ENCODE measurements around the gene SLC24A3.

The SLC24A3 gene

GRCh38 chr20:19269737-19270340 is 57.4 kb downstream of the SLC24A3 start:
- no peak for DNase-seq (ENCODE audit: low read depth in 1 of 2, low spot score in 1 of 2)

GRCh38 chr20:19271879-19272651 is 59.6 kb downstream of the SLC24A3 start:
- no peak for DNase-seq (ENCODE audit: low read depth in 1 of 2, low spot score in 1 of 2)

- no peak for DNase-seq (ENCODE audit: low read depth in 1 of 2, low spot score in 1 of 2)
Measured at GRCh38 chr20:19272976-19273654, 60.7 kb downstream of the SLC24A3 start.

GRCh38 chr20:19274001-19274400 is 61.6 kb downstream of the SLC24A3 start:
- DNase-seq (ENCODE audit: low read depth in 1 of 2, low spot score in 1 of 2) = no peak

- DNase-seq (ENCODE audit: low read depth in 1 of 2, low spot score in 1 of 2) = no peak
Measured at GRCh38 chr20:19274412-19275015, 62.1 kb downstream of the SLC24A3 start.

GRCh38 chr20:19275038-19275629 is 62.7 kb downstream of the SLC24A3 start:
- no peak for DNase-seq (ENCODE audit: low read depth in 1 of 2, low spot score in 1 of 2)

GRCh38 chr20:19275630-19276071 is 63.2 kb downstream of the SLC24A3 start:
- DNase-seq (ENCODE audit: low read depth in 1 of 2, low spot score in 1 of 2) = no peak

GRCh38 chr20:19277381-19277780 is 64.9 kb downstream of the SLC24A3 start:
- no peak for DNase-seq (ENCODE audit: low read depth in 1 of 2, low spot score in 1 of 2)

- DNase-seq (ENCODE audit: low read depth in 1 of 2, low spot score in 1 of 2) = no peak
Measured at GRCh38 chr20:19283490-19284025, 71.1 kb downstream of the SLC24A3 start.

GRCh38 chr20:19284400-19285178 is 72.1 kb downstream of the SLC24A3 start:
- no peak for DNase-seq (ENCODE audit: low read depth in 1 of 2, low spot score in 1 of 2)

- no peak for DNase-seq (ENCODE audit: low read depth in 1 of 2, low spot score in 1 of 2)
Measured at GRCh38 chr20:19285436-19285835, 73.0 kb downstream of the SLC24A3 start.

- no peak for DNase-seq (ENCODE audit: low read depth in 1 of 2, low spot score in 1 of 2)
Measured at GRCh38 chr20:19288061-19288460, 75.6 kb downstream of the SLC24A3 start.

- no peak for DNase-seq (ENCODE audit: low read depth in 1 of 2, low spot score in 1 of 2)
Measured at GRCh38 chr20:19288636-19289035, 76.2 kb downstream of the SLC24A3 start.

- no peak for DNase-seq (ENCODE audit: low read depth in 1 of 2, low spot score in 1 of 2)
Measured at GRCh38 chr20:19289451-19289850, 77.0 kb downstream of the SLC24A3 start.

- no peak for DNase-seq (ENCODE audit: low read depth in 1 of 2, low spot score in 1 of 2)
Measured at GRCh38 chr20:19291024-19291817, 78.8 kb downstream of the SLC24A3 start.

- DNase-seq (ENCODE audit: low read depth in 1 of 2, low spot score in 1 of 2) = no peak
Measured at GRCh38 chr20:19291818-19292132, 79.3 kb downstream of the SLC24A3 start.

- DNase-seq (ENCODE audit: low read depth in 1 of 2, low spot score in 1 of 2) = no peak
Measured at GRCh38 chr20:19292254-19292653, 79.8 kb downstream of the SLC24A3 start.

- no peak for DNase-seq (ENCODE audit: low read depth in 1 of 2, low spot score in 1 of 2)
Measured at GRCh38 chr20:19295076-19295475, 82.6 kb downstream of the SLC24A3 start.

GRCh38 chr20:19298652-19299051 is 86.2 kb downstream of the SLC24A3 start:
- DNase-seq (ENCODE audit: low read depth in 1 of 2, low spot score in 1 of 2) = no peak

- DNase-seq (ENCODE audit: low read depth in 1 of 2, low spot score in 1 of 2) = no peak
Measured at GRCh38 chr20:19300395-19300794, 88.0 kb downstream of the SLC24A3 start.
